Type B pancreatic cell (in vitro differentiated cells): Measurements from ENCODE around the gene NOM1. TPM values are rescaled to one million over a fixed set of nuclear protein-coding genes. Genes with fewer than 3 reads are reported as not detected.

Experiments used
- DNase-seq: peaks from one replicate; pipeline ENCODE4 v3.0.0; 2021; ENCODE audit warnings: mixed read lengths; ENCODE audit not compliant: unreplicated experiment; ENCODE audit errors: extremely low spot score
- H3K27ac Mint-ChIP-seq: 2 replicates; pipeline ENCODE4 v1.8.0; 2021; ENCODE audit warnings: mild to moderate bottlenecking, mixed read lengths
- H3K27me3 Mint-ChIP-seq: 2 replicates; pipeline ENCODE4 v1.8.0; 2021; ENCODE audit warnings: mixed read lengths
- H3K36me3 Mint-ChIP-seq: 2 replicates; pipeline ENCODE4 v1.8.0; 2021; ENCODE audit warnings: mixed read lengths
- H3K4me1 Mint-ChIP-seq: one replicate; pipeline ENCODE4 v1.8.0; 2021; ENCODE audit warnings: mixed read lengths; ENCODE audit not compliant: unreplicated experiment
- H3K4me3 Mint-ChIP-seq: 2 replicates; pipeline ENCODE4 v1.8.0; 2021; ENCODE audit warnings: mild to moderate bottlenecking, mixed read lengths
- H3K9me3 Mint-ChIP-seq: 2 replicates; pipeline ENCODE4 v1.8.0; 2021; ENCODE audit warnings: mixed read lengths
- total RNA-seq: library from RNA; stranded (reverse); gene quantifications from 2 replicates; pipeline ENCODE4 v1.2.1, GENCODE V29; 2021; ENCODE audit warnings: low replicate concordance
- TF ChIP-seq, protein P1 (sequence below): fragments of 200-600 bp; sonication (generic); conservative IDR thresholded peaks from 2 replicates; pipeline ENCODE4 v1.5.0; 2021; ENCODE audit warnings: antibody characterized with exemption, mild to moderate bottlenecking

Gene NOM1
- total RNA-seq, 1 donor from 2014 or later: 26.9 TPM

GRCh38 chr7:157004521-157005455 is 55.3 kb downstream of the NOM1 start:
- Mint-ChIP-seq H3K9me3 (no peaks in the 10 kb centered on the region), H3K27me3 (peaks cover 86% of the 10 kb centered on the region), H3K27ac (peak overlapping the region; percentile 46), H3K4me3 (peak overlapping the region; percentile 60), H3K4me1 (peaks cover 10% of the 10 kb centered on the region), H3K36me3 (peaks cover 4% of the 10 kb centered on the region)
- TF ChIP-seq, protein P1, sequence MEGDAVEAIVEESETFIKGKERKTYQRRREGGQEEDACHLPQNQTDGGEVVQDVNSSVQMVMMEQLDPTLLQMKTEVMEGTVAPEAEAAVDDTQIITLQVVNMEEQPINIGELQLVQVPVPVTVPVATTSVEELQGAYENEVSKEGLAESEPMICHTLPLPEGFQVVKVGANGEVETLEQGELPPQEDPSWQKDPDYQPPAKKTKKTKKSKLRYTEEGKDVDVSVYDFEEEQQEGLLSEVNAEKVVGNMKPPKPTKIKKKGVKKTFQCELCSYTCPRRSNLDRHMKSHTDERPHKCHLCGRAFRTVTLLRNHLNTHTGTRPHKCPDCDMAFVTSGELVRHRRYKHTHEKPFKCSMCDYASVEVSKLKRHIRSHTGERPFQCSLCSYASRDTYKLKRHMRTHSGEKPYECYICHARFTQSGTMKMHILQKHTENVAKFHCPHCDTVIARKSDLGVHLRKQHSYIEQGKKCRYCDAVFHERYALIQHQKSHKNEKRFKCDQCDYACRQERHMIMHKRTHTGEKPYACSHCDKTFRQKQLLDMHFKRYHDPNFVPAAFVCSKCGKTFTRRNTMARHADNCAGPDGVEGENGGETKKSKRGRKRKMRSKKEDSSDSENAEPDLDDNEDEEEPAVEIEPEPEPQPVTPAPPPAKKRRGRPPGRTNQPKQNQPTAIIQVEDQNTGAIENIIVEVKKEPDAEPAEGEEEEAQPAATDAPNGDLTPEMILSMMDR: no peak
- DNase-seq: no peak

DNA sequence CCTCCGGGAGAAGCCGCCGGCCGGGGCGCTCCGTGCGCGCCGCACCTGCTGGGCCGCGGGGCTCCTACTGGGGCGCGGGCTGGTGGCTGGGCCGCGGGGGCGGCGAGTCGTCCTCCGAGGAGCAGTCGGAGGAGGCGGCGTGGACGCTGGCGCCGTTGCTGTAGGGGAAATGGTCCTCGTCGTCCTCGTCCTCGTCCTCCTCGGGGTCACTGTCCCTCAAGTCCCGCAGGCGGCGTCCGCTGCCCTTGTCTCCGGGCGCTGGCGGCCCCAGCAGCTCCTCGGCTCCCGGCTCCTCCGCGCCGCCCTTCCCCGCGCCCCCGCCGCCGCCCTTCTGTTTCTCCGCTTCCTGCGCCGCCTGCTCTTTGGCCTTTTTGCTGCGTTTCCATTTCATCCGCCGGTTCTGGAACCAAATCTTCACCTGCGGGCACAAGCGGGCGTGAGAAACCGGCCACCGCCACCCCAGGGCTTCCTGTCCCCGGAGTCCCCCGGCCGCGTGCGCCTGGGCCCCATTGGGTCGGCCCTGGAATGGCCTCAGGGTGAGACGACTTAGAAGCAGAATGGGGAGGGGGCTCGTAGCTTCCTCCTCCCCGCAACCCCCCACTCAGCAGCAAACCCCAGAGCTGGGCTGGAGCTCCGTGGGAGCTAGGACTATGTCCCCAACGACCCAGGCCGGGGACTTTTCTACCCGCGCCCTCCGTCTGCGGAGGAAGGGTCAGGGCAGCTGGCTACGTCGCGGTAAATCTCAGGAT is 56.1 kb downstream of the NOM1 start:
- Mint-ChIP-seq H3K27ac (no peak overlapping the region), H3K9me3 (no peaks in the 10 kb centered on the region), H3K4me1 (peaks cover 10% of the 10 kb centered on the region), H3K36me3 (peaks cover 4% of the 10 kb centered on the region), H3K27me3 (peaks cover 80% of the 10 kb centered on the region), H3K4me3 (no peak overlapping the region)
- TF ChIP-seq, protein P1: no peak
- no peak for DNase-seq

DNA sequence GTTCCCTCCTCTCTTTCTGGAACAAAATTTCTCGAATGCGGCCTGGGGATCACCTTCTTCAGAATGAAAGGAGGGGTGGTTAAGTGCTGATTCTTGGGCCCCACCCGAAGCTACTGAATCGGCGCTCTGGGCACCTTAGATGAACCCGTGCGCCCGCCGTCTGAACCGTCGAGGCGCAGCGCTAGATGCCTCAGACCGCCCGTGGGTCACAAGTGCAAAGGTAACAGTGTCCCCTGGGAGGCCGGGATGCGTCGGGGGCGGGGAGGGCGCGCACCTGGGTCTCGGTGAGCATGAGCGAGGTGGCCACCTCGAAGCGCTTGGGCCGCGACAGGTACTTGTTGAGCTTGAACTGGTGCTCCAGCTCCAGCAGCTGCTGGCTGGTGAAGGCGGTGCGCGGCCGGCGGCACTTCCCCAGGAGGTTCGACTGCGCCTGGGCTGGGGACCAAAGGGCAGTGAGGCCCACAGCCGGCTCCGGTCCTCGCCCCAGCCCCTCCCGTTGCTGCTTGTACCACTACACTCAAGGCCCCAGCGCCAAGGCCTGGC is 56.8 kb downstream of the NOM1 start:
- Mint-ChIP-seq H3K9me3 (no peaks in the 10 kb centered on the region), H3K4me3 (peak overlapping the region; percentile 60), H3K36me3 (peaks cover 4% of the 10 kb centered on the region), H3K27me3 (peaks cover 77% of the 10 kb centered on the region), H3K27ac (no peak overlapping the region), H3K4me1 (peaks cover 10% of the 10 kb centered on the region)
- no peak for DNase-seq
- TF ChIP-seq, protein P1: no peak

- no peak for DNase-seq
- no peak overlapping the region for H3K27ac Mint-ChIP-seq
- H3K9me3 Mint-ChIP-seq: no peaks in the 10 kb centered on the region
- H3K4me1 Mint-ChIP-seq: peaks cover 13% of the 10 kb centered on the region
- peak overlapping the region; percentile 85 for H3K4me3 Mint-ChIP-seq
- H3K36me3 Mint-ChIP-seq: peaks cover 1% of the 10 kb centered on the region
- H3K27me3 Mint-ChIP-seq: peaks cover 77% of the 10 kb centered on the region
- TF ChIP-seq, protein P1: no peak
Measured at GRCh38 chr7:157006829-157007469, 57.4 kb downstream of the NOM1 start.

GRCh38 chr7:157007470-157008066 is 58.1 kb downstream of the NOM1 start:
- Mint-ChIP-seq H3K27me3 (peaks cover 78% of the 10 kb centered on the region), H3K27ac (no peak overlapping the region), H3K9me3 (no peaks in the 10 kb centered on the region), H3K4me3 (peak overlapping the region; percentile 85), H3K4me1 (peaks cover 10% of the 10 kb centered on the region), H3K36me3 (no peaks in the 10 kb centered on the region)
- TF ChIP-seq, protein P1: no peak
- no peak for DNase-seq
